GM21717 (cell line): ENCODE measurements around the gene NPEPL1.

Experiments
- ATAC-seq: cut with Tn5 transposase; IDR thresholded peaks from one replicate; pipeline ENCODE4 v1.9.1; 2021; ENCODE audit warnings: mild to moderate bottlenecking, moderate library complexity; ENCODE audit not compliant: unreplicated experiment

NPEPL1 gene

DNA sequence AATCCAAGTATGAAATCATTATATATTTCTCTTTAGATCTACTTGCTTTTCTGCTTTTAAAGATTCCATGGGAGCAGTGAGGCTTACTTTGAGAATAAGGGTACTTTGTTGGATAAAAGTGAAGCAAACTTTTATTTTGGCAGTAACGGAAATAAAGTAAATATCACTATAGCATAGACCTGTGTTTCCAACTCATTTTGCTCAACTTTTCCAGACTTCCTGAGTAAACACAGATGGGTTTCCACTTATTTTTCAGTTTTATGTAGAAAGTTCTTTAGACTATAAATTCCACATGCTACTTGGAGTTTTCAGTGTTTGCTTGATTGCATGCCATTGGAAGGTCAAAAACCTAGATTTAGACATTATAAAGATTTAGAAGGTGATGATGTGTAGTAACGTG is 35.3 kb upstream of the NPEPL1 start:
- no peak for ATAC-seq

DNA sequence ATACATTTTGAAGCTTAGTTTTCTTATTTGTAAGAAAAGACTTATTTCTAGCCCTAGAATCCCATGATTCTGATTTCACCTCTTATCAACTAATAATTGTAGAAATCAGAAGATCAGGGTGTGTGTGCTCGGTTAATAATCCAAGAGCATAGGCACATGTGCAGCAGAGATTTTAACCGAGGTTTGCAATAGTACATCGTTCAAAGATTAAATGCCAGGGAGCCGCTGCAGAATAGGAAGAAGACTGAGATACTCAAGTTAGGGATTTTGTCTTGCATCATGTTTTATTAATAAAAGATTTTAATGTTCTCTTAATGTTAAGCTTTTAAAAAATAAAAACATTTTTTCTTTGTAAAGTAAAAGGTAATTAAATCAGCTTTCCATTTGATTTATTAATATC is 34.6 kb upstream of the NPEPL1 start:
- ATAC-seq = no peak

DNA sequence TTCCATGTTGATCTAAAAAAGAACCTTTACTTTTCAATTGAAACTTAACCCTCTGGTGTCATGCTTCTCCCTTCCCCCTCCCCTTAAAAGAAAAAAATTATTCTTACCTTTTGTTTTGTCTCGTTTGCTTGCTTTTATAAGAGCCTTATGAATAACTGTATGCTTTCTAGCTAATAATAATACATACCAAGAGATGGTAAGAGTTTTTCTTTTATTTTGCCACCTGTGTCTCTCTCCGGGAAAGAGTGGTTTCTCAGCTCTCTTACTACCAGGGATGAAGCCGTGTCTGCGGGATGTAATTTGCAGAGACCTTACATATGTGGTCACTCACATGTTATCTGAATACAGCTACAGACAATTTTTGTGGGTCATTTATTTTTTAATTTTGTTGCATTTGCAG is 33.8 kb upstream of the NPEPL1 start:
- no peak for ATAC-seq

DNA sequence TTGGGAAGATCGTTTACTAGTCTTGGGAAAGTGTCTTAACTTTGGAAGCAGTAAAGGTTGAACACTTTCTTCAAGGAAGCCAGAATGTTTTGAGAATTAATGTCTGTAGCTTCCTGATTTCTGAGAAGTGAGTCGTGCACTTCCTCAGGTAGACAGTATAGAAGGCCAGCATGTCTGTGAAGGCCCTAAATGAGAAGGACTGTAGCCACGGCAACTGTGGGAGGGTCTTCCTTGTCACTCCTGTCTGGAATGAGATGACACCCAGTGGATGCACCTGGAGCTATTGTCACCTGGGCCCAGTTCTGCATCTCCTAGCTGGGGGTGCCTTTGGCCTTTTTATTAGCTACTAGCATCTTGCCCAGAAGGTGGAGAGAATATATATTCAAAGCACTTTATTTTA is 32.8 kb upstream of the NPEPL1 start:
- no peak for ATAC-seq

DNA sequence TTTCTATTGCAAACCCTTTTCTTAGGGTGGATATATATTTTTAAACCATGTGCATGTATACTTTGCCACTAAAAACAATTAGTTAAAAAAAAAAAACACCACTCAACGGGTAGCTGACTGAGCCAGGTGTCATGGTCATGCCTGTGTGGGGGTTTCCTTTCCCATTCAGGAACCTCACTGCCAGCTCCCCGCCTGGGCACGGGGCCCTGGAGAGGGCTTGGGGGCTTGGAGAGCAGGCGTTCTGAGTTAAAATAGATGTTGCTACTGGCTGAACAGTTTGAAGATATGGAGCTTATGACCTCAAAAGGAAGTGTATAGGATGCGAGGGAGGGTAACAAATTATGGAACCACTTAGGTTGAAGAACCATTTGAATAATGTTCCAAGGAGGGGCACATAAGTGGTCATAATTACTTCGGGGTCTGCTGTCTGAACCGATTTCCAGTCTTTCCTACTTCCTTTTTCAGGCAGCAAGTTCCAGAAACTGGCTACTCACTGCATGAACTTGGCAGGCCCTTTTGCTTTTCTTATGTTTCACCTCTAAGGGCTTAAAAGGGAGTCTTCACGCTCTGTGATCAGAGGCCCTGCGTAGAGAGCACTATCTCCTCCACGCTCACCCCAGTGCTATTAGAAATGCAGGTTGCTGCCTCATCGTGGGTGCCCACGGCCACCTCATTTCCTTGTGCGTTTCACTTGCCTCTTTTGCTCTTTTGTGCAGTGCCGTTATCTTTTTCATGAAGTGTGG is 31.6 kb upstream of the NPEPL1 start:
- ATAC-seq = no peak

DNA sequence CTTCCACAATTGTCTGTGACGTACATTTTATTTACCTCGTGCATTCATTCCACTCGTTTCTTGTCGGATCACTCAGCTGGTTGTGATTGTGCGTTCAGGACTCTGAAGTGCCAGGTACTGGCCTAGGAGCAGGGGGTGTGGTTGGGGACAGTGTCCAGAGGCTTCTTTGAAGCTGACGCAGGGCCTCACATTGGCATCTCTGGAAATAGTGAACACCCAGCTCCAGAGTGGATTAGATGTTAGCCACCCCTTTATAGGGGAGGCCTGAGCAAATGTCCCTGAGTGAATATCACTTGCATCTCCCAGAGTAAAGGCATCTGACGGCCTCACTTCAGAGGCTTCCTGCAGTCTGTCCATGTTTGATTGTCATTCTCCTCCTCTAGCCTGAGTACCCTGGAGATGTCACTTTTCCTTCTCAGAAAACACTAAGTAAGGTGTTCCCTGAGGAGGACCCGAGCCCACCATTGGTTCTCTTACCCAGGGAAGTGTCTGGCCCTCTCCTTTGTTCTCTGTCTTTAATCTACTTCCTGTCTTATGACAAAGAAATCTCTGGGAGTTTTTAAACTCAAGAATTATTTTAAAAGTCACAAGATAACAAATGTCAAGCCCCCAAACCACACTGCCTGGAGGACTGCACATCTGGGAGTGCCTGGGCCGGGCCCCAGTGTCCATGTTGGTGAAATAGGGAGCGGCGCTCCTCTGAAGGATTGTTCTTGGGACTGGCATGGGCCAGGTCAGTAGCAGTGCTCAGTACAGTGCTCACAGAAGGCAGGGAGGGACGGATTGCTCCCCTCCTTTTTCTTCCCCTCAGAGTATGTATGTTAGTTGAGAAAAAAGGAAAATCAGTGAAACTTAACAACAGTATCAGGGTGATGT is 30.8 kb upstream of the NPEPL1 start:
- ATAC-seq = no peak

DNA sequence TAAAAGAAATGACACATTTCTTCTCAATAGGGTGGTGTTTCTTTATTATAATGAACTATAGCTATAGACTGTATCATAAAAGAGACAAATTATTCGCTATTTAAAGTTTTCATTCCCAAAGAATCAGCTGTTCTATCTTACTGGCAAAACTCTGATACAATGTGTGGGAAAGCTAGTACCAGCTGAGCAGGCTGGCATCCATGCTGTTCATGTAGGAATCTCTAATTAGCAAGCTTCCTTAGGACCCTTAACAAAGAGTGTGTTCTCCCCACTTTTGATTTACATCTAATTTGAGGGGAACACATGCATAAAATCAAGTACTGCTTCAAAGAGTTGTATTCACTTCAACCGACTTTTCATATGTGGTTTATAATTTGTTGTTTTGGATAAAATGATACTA is 28.3 kb upstream of the NPEPL1 start:
- ATAC-seq = no peak

DNA sequence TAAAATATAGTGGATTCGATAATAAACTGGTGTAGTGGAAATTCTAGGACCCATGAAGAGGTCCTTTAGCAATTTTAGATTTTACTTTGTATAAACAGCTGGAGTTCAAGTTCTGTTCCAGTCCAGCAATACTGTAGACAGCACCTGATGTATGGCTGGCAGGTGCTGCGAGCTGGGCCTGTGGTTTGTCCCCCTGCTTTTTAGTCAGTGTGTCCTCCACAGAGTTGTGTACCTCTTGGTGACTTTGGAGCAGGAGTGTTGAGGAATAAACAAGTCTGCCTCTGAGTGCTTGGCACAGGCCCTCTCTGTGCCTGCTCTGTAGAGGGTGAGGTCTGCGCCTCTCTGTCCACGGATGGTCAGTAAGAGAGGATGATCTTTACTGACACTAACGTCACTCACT is 27.7 kb upstream of the NPEPL1 start:
- ATAC-seq = no peak

DNA sequence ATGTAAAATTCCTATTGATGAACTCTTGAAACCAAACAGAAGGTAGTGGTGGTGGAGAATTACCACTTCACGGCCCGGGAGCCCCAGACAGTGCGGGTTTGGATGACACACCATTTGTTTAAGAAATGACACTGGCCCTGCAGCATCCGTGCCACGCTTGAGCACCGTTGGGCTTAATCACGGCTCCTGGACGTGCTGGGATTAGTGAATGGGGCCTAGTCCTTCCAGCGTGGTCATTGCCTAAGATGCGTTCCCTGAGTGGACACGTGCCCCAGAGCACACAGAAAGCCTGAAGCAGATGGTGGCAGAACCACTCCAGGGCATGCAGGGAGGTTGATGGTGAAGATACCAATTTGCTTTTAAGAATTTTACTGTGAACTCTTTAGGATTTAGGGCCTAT is 27.0 kb upstream of the NPEPL1 start:
- ATAC-seq = no peak

DNA sequence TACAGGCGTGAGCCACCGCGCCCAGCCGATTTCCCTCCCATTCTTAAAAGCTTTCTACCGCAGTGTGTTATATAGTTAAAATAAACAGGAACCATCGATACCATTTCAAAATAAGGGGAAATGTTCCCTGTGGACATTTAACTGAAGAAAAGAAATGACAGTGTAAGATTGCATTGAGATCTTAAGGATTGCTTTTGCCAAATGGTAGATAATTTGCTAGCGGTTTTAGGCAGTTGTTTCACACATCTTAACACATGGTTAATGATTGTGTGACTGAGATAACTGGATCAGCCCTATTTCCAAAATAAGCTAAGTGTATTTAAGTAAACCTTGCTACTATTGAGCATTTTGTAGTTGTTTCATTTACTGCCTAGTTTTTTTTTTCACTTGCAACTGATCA is 25.9 kb upstream of the NPEPL1 start:
- no peak for ATAC-seq

DNA sequence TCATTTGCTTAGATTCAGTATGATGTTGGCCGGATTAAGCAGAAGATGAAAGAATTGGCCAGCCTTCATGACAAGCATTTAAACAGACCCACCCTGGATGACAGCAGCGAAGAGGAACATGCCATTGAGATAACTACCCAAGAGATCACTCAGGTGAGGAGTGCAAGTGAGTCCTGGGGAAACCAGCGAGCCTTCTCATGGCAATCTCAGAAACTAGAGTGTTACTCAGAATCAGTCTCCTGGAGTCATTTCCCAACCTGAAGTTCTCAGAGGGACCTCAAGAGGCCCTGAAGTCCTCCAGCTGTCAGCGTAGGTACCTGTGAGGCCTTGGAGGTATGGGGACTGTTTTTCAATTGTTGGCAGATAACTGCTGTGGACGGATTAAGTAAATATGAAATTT is 24.6 kb upstream of the NPEPL1 start:
- ATAC-seq = no peak

DNA sequence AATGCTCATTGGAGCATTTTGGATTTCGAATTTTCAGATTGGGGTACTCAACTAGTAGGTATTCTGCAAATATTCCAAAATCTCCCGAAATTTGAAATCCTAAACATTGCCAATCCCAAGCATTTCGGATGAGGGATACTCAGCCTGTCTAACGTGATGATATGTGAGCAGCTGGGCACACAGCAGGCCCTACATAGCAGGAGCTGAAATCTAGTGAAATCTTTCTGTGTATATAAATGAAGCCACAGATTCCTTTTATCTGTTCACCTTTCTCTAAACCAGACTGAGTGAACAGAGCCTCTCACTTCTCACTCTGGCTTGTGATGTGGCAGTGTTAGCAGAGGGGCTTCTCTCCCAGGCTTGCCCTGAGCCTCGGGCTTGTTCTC is 23.7 kb upstream of the NPEPL1 start:
- no peak for ATAC-seq

DNA sequence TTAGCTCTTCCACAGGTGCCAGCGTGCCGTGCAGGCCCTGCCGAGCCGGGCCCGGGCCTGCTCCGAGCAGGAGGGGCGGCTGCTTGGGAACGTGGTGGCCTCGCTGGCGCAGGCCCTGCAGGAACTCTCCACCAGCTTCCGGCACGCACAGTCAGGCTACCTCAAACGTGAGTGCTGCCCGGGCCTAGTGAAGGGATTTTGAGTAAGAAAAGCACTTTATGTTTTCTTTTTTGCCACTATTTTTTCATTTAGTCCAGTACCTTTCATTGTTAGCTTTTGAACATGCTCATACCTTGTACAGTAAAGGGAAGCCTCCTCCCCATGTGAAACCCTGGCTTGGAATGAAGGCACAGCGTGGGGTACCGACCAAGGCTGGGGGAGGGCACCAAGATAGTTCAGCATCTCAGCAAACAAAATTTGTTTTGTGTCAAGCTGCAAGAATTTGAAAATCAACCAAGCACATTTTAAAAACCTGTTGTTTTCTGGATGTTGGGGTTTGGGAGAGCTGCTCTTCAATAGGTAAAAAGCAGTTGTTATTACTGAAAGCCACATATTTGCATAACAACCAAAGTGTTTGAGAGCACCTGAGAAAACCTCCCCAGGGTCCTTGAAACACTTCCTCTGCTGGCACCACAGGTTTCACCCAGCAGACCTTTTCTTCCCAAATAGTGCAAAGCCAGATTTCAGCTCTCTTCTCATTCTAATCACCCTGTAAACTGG is 23.2 kb upstream of the NPEPL1 start:
- ATAC-seq = no peak

DNA sequence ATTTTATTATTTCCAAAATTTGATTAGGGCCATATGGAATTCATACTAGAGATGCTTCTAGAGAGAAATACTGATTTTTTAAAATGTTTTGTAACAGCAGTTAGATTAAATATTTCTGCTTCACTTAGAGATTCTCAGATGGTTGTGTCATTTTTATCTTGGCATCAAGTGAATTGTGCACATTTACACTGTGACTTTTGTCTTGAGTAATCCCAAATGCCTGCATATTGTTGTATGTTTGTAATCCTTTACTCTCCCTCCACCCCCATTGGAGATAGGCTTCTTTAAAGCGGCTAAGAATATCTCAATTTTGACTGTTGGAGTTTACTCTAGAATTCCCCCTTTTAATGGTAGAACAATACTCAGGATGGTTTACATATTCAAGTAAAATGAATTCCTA is 22.5 kb upstream of the NPEPL1 start:
- no peak for ATAC-seq

DNA sequence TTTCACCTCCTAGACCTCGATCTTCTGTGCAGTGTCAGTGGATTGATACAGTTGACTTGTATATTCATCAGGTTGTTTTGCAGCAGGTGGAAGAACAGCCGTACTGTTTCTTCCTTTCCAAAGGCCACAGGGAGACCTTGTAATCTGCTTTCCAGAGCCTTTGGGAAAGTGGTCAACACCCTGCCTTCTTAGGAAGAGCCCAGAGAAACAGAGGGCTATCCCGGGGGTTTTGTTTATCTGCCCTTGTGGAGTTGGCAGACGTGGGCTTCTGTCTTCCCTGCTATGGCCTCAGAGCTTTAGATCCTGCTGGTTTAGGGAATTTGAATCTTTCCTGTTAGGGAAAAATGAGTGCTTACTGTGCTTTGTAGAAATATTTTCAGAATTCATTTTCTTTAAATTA is 21.9 kb upstream of the NPEPL1 start:
- ATAC-seq = no peak

DNA sequence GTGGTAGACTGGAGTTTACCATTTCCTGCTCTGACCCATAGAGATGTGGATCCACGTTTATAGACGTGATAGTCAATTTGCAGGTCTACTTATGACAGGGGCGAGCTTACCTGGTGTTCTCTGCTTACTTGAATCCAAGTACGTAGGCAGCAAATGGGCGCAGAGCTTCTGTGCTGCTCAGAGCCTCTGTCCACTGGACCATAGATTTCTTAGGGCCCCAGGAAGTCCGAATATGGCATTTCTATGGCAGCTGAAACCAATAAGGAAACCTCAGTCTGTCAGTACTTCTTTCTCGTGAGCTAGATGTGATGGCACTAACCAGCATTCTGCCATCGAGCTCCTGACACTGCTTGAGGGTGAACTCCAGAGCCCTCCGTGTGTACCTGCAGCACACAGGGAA is 19.5 kb upstream of the NPEPL1 start:
- ATAC-seq = no peak

DNA sequence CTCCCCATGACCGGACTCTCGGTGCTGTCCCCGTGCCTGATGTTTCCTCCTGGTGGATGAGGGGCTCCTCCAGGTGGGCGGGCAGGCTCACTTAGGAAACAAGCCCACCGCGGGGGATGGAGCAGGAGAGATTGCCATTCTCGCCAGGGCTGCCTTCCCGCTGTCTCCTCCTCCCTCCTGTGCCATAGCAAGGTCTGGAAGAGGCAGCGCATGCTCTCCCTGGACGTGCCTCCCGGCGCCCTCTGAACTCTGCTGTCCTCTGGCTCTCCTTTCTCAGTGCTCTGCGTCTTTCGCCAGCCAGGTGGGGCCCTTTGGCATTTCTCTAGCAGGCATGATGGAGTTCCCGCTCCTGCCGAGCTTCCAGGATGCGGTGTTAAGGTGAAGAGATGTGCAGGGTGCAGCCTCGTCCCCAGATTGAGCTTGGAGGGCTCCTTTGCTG is 17.4 kb upstream of the NPEPL1 start:
- ATAC-seq = no peak

DNA sequence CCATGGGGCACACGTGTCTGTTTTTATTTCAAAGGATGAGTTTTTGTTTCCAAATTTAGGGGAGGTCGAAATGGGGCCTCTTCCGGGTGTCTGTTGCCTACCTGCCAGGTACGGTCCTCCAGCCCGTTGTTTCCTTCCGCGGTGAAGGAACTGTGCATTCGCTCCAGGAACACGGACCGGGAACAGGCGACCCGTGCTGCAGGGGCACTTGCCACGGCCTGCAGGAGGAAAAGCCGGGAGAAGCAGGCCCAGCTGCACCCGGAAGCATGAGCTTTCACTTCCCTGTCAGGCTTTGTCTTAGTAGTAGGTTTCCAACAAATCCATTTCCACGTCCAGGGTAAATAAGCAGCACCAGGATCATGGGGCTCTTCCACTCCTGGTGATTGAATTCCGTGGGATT is 17.0 kb upstream of the NPEPL1 start:
- no peak for ATAC-seq

DNA sequence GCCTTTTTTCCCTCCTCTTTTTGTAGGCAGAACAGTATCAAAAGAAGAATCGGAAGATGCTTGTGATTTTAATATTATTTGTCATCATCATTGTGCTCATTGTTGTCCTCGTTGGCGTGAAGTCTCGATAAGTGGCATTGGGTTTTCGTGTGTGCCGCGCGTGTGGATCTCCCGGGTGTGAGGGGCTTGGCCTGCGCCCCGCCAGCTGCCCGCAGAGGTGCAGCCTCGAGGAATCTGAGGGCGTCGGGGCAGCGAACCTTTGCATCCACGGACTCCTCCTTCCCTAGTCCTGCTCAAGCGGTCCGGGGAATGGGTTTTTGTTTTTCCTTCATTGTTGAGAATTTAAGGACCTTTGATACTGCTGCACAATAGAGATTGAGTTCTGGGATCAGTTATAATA is 16.4 kb upstream of the NPEPL1 start:
- no peak for ATAC-seq

DNA sequence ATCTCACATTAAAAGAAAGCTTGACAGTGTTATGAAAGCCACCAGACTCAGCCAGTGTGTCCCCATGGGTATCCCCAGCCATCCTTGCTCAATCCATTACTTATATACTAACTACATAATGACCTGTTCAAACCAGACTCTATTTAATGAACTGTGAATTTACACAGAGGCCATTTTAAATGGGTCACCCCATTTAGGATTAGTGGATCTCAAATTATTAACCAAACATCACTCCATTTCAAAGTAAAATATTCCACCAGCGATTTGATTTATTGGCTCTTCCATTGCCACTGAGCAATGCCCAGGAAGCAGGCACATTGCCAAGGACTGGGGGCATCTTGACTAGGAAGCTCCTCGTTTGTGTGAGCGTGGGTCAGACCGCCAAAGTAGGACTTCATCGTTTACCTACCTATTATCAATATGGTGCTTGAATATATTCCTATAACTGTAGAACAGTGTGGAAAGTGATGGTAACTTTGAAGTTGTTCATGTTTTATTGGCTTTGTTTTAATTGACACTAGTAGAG is 15.5 kb upstream of the NPEPL1 start:
- ATAC-seq = no peak

DNA sequence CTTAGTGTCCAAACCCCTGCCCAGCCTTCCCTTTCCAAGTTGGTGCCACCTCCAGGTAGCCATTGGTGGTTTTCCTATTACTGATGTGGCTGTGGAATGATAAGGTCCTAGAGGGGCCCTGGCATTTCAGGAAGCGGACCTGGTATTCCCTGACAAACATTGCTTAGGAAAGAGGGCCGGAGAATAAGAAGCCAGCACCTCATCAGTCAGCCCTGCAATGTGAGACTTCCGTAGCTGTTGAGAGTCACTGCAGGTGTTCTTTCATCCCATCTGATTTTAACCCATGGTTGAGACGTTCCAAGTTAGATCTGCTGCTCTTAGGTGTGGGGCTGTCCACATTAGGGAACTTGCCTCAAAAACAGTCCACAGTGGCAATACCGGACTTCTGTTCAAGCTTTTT is 14.8 kb upstream of the NPEPL1 start:
- no peak for ATAC-seq

DNA sequence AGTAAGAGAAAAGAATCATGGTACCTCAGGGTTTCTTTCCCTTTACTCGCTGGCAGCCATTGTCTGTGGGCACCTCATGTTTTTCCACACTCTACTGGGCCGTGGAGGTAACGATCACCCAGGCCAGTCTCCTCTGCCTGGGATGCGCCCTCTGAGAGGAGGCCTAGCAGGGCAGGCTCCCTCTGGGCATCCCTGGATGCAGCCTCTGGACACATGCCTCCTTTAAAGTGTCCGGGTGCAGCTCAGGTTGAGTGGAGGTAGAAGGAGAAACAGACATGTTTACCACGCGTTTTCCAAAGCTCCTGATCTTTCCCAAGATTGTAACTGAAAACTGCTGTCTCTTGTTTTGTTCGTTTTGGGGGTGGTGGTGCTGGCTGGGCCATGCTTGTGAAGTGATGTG is 13.8 kb upstream of the NPEPL1 start:
- no peak for ATAC-seq
